Prostate gland (tissue), 2 donors: ENCODE measurements around the gene VAV2.

Experiments used
- CTCF ChIP-seq, 4 experiments: fragments of 200-600 bp in 2 of 4; fragments of 450-650 bp in 2 of 4; sonication (generic) in 2 of 4; IDR thresholded peaks; 1 replicate in 3 of 4; 2 replicates in 1 of 4; pipeline ENCODE4 v1.5.1; 2016 to 2019; ENCODE audit warnings: antibody characterized with exemption in 4 of 4, mild to moderate bottlenecking in 2 of 4, moderate library complexity in 2 of 4
- POLR2A ChIP-seq: fragments of 450-650 bp; IDR thresholded peaks from one replicate; pipeline ENCODE4 v1.6.1; 2016; ENCODE audit warnings: antibody characterized with exemption, mild to moderate bottlenecking
- POLR2AphosphoS5 ChIP-seq: sonication (generic); formaldehyde crosslinking; IDR thresholded peaks from one replicate; pipeline ENCODE4 v1.6.1; 2017; ENCODE audit warnings: antibody characterized with exemption

DNA sequence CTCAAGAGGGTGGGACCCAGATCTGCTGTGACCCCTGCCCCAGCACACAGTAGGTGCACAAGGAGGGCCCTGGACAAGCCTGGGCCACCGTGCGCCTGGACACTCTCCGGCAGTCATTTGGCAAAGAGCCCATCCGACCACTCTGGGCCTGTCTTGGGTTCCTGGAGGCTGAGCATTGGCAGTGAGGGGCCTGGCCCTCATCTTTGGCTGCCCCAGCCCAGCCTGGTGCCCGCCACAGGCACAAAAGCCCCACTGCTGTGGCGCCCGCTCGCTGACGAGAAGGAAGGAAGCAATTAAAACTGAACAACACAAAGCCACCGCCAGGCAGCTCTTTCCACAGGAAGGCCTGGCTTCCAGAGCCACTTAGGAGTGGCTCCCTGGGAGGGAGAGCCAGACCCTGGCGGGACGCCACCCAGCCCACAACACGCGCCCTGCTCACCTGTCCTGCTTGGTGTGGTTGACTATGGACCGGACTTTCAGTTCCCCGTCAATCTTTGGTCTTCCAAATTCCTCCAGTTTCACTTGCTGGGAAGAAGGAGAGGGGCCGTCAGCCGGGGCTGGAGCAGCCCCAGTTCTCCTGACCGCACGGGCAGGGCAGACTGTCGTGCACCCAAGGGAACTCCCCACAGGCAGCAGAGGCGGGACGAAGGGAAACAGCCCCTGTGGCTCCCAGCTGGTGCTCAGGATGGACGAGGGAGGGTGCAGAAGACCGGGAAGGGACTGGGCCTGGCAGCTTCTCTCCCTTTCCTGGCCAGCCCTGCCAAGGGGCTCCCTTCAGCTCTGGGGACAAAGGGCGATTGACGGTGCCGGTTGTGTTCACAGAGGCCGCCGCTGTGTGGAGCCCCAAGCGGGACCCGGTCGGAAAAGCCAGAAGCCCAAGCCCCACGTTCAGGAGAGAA, 203.1 kb downstream of the VAV2 start:
- TF ChIP-seq CTCF (IDR thresholded peaks at IDR 0.05) = peak in 1 of 4 experiments; percentile 7
- TF ChIP-seq POLR2A = no peak
- TF ChIP-seq POLR2AphosphoS5 = no peak
